Measurements from ENCODE around the gene PWWP2A. TPM values are rescaled to one million over a fixed set of nuclear protein-coding genes. Genes with fewer than 3 reads are reported as not detected.
"Not testable (repeated sequence)": the region's sequence is repeated elsewhere in the genome, so short reads cannot be mapped to it uniquely, and the experiment has no call there.

The PWWP2A gene, protein sequence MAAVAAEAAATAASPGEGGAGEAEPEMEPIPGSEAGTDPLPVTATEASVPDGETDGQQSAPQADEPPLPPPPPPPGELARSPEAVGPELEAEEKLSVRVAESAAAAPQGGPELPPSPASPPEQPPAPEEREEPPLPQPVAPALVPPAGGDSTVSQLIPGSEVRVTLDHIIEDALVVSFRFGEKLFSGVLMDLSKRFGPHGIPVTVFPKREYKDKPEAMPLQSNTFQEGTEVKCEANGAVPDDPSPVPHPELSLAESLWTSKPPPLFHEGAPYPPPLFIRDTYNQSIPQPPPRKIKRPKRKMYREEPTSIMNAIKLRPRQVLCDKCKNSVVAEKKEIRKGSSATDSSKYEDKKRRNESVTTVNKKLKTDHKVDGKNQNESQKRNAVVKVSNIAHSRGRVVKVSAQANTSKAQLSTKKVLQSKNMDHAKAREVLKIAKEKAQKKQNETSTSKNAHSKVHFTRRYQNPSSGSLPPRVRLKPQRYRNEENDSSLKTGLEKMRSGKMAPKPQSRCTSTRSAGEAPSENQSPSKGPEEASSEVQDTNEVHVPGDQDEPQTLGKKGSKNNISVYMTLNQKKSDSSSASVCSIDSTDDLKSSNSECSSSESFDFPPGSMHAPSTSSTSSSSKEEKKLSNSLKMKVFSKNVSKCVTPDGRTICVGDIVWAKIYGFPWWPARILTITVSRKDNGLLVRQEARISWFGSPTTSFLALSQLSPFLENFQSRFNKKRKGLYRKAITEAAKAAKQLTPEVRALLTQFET
- total RNA-seq, result 10 to 100 TPM in 1 of 2 donors, 1 to 10 TPM in 1; 9.9 to 12.4 TPM
- long read RNA-seq, partial matches to known transcripts, result 0 of 2 reads
- long read RNA-seq, other reads (novel, unspliced or antisense), result 0 of 2 reads

DNA sequence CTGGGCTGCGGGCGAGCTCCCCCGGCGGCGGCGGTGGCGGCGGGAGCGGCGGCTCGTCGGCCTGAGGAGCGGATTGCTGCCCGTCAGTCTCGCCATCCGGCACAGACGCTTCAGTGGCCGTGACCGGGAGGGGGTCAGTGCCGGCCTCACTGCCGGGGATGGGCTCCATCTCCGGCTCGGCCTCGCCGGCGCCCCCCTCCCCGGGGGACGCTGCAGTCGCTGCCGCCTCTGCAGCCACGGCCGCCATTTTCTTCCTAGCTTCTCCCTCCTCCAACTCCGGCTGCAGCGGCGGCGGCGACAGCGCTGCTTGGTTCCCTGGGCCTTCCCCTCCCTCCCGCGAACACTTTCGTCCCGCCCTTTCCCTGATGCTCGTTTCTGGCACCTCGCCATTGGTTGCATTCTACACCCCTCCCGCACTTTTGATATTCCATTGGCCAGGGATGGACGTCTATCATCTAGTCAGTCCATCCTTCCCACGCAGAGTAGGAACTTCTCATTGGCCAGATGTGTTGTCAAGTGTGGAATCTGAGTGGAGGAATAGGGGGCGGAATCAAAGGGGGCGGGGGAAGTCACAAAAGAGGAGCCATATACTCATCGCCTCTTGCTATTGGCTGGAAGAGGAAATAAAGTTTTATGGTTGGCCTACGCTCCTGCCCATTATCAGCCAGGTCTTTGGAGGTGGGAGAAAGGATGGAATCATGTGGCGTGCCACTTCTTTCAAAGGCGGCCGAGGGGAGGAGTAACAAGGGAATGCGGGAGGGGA lies at the start of gene PWWP2A:
PWWP2A (minus strand) TSS at position 309 of the 763 bp plus-strand sequence; CDS start at position 247, 62 bp downstream.
- ATAC-seq (peak; percentile 97 to 98), DNase-seq (peak; percentile 99)
- intact Hi-C loops (cut with DNase I), result no loop called here

DNA sequence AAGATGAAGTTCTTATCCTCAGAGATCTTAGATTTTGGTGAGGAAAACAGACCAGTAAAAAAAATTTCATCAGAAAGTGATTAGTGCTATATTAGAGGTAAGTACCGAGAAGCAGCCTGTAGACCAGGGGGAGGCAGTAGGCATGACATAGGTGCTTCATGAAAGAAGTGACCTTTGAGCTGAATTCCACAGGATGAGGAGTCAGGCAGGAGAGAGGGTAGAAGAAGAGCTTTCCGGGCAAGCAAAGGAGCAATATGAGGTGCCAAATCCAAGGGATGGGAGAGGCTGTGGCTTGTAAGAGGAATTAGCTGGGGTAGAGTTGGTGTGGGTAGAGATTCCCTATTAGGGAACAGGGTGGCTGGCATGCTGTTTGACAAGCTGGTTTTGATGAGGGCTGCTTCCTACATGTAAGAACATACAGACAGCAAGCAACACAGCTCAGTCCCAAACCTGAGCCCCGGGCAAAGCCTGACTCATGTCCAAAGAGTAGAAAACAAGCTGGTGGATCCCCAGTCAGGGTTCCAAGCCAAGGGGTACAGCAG lies 48.4 kb upstream of the PWWP2A start:
- ATAC-seq (no peak), DNase-seq (no peak)
- intact Hi-C loops (cut with DNase I), result no loop called here

- intact Hi-C loops (cut with DNase I), result no loop called here
These were observed 47.8 kb upstream of the PWWP2A start for GRCh38 chr5:160166973-160167623.

DNA sequence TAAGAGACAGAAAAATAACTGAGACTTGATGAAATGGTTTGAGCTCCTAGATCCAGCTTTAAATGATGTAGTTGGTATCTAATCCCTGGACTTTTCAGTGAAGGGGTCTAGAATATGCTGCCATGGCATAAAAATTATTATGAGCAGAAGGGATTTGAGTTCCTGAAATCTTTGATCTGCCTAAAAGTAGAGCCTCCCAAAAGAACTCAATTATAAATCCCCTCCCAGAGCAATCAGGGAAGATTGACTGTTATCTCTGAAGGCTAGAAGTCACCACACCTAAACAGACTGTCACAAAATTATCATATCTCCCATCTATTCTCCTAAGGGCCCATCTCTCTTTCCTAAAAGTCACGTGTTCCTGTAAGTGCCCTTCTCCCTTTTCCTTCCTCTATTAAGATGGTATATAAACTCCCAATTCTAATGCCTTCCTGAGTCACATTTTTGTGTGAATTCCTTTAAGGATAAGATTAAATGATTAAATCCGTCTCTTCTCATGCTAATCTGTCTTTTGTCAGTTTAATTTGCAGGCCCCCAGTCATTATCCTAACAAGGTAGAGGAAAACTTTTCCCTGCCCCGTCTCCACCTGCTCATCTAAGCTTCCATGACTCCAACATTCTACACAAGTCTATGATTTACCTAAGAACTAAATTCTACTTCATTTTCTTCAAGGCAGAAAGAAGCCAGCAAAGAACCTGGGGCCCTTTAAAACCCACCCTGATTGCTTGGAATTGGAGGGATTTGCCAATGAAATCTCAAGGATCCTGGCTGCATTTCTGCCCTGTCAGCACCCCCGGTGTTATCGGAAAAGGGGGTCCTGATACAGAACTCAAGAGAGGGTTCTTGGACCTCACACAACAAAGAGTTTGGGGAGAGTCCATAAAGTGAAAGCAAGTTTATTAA lies 47.1 kb upstream of the PWWP2A start:
- ATAC-seq (no peak), DNase-seq (no peak)
- intact Hi-C loops (cut with DNase I), result no loop called here

More at GRCh38 chr5:160166973-160167623, 47.8 kb upstream of the PWWP2A start:
- no peak for ATAC-seq
- DNase-seq, result no peak

DNA sequence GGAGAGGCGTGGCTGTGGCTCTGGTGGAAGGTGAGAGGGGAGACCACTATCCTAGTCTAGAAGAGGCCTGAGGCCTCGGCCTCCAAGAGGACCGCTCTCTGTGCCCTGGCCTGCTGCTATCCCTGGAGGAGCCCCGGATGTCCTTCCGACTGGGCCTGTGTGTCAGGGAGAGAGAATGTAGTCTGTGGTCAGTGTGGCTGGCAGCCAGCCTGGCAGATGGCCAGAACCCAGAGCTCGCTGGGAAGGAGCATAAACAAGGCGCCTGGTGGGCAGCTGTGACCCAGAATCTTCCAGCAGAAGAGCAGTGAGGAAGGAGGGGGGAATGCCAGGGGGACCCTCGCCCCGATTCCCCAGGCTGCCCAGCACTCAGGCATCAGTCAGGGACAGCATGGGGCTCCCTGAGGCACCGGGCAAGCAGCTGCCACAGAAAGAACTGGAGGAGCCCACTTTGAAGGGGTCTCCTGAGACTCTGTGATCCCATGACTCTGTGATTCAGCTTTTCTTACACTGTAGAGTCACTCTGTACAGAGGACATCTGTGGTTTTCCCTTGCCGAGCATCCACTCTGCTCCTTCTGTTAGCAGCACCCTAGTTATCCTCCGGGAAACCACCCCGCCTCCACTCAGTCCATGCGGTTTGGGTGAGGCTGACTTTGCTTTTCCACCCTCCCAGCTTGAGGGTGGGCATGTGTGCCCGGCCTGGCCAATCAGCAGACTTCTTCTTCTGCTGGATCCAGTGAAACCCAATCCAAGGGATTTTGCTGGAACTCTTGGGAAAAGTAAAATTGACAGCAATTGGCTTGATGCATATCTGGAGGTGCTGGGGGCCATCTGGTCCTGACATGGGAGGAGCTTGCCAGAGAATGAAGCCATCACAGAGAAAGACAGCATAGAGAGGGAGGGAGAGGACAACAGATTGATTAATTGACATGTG lies 46.2 kb upstream of the PWWP2A start:
- DNase-seq (peak; percentile 90), ATAC-seq (peak; percentile 89 to 95)
- intact Hi-C loops (cut with DNase I), result no loop called here

GRCh38 chr5:160162910-160163309 lies 43.7 kb upstream of the PWWP2A start:
- ATAC-seq, result no peak
- intact Hi-C loops (cut with DNase I), result no loop called here

DNA sequence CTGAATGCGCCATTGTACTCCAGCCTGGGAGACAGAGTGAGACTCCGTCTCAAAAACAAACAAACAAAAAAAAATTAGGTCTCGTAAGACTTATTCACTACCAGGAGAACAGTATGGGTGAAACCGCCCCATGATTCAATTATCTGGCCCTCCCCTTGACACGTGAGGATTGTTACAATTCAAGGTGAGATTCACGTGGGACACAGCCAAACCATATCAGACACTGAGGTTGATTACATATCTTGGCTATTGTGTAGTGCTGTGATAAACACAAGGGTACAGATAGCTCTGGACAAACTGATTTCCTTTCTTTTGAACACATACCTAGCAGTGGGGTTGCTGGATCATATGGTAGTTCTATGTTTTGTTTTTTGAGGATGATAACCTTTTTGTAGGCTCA lies 42.4 kb upstream of the PWWP2A start:
- no peak for ATAC-seq
- no peak for DNase-seq
- intact Hi-C loops (cut with DNase I), result no loop called here

More at GRCh38 chr5:160162910-160163309, 43.7 kb upstream of the PWWP2A start:
- no peak for DNase-seq

DNA sequence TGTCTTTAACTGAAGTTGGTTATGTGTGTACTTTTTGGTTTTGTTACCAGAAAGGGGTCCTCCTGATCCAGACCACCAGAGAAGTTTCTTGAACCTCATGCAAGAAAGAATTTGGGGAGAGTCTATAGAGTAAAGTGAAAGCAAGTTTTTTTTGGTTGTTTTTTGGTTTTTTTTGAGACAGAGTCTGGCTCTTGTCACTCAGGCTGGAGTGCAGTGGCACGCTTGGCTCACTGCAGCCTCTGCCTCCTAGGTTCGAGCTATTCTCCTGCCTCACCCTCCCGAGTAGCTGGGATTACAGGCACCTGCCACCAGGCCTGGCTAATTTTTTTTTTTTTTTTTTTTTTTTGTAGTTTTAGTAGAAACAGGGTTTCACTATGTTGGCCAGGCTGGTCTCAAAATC lies 41.6 kb upstream of the PWWP2A start:
- intact Hi-C loops (cut with DNase I); ATAC-seq; DNase-seq: not testable (repeated sequence)

- ATAC-seq (no peak), DNase-seq (no peak)
- intact Hi-C loops (cut with DNase I), result no loop called here
These were observed 40.9 kb upstream of the PWWP2A start for GRCh38 chr5:160159991-160160792.

GRCh38 chr5:160158087-160158486 lies 38.8 kb upstream of the PWWP2A start:
- intact Hi-C loops (cut with DNase I), result no loop called here
- DNase-seq, result no peak

DNA sequence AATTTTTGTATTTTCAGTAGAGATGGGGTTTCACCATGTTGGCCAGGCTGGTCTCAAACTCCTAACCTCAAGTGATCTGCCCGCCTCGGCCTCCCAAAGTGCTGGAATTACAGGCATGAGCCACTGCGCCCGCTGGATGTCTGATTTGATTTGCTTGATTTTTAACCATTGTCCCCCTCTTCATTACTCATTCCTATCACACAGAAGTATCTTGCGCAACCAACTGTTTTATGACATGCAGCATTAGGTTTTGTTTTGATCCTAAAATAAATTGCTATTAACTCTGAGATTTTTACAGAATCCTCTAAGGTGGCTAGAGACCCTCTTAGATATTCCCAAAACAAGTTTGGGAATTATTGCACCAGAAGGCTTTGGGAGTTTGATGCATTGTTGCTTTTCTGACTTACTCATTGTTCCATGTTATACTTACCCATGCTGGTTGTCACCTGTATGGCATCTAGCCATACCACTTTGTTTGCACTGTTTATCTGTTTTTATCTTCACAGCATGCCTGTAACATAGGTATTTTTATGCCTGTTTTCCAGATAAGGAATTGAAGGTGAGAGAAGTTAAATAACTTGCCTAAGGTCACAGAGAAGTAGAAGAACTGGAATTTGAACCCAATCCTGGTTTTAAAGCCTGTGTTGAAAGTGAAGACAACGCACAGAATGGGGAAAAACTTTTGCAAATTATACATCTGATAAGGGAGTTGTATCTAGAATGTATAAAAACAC lies 35.9 kb upstream of the PWWP2A start:
- intact Hi-C loops (cut with DNase I), result no loop called here
- ATAC-seq (no peak), DNase-seq (no peak)

More at GRCh38 chr5:160158087-160158486, 38.8 kb upstream of the PWWP2A start:
- no peak for ATAC-seq

GRCh38 chr5:160152901-160153300 lies 33.7 kb upstream of the PWWP2A start:
- ATAC-seq (no peak), DNase-seq (no peak)
- intact Hi-C loops (cut with DNase I), result no loop called here

- intact Hi-C loops (cut with DNase I), result no loop called here
- DNase-seq (no peak), ATAC-seq (no peak)
These were observed 33.0 kb upstream of the PWWP2A start for GRCh38 chr5:160152287-160152686.

DNA sequence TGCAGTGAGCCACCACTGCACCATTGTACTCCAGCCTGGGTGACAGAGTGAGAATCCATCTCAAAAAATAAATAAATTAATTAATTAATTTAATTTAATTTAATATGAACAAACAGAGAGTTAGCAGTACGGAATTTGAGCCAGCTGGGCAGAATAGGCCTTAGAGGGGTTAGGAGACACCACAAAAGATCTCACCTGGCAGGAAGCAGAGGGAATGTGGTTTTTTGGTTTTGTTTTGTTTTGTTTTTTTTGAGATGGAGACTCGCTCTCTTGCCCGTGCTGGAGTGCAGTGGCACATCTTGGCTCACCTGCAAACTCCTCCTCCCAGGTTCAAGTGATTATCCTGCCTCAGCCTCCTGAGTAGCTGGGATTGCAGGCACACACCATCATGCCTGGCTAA lies 31.8 kb upstream of the PWWP2A start:
- no peak for DNase-seq
- no peak for ATAC-seq
- intact Hi-C loops (cut with DNase I), result no loop called here

- DNase-seq (no peak), ATAC-seq (no peak)
- intact Hi-C loops (cut with DNase I), result no loop called here
These were observed 31.1 kb upstream of the PWWP2A start for GRCh38 chr5:160150381-160150780.
